IPS-18c (cell line): Measurements from ENCODE around the gene TEDDM1.

ENCODE experiments used
- H3K4me3 ChIP-seq: 2 replicates; pipeline ENCODE4 v1.7.0; 2013; ENCODE audit warnings: low read depth, mild to moderate bottlenecking, low read length, moderate library complexity; ENCODE audit not compliant: insufficient read depth
- H3K9me3 ChIP-seq: one replicate; pipeline ENCODE4 v1.6.1; 2013; ENCODE audit warnings: mild to moderate bottlenecking, low read length, moderate library complexity; ENCODE audit not compliant: control insufficient read depth, insufficient read depth

Gene TEDDM1

GRCh38 chr1:182410620-182411273 lies 10.3 kb upstream of the TEDDM1 start:
- H3K4me3 ChIP-seq = no peak overlapping the region
- no peaks in the 10 kb centered on the region for H3K9me3 ChIP-seq

GRCh38 chr1:182410138-182410537 lies 9.7 kb upstream of the TEDDM1 start:
- Histone ChIP-seq H3K4me3 (no peak overlapping the region), H3K9me3 (no peaks in the 10 kb centered on the region)

DNA sequence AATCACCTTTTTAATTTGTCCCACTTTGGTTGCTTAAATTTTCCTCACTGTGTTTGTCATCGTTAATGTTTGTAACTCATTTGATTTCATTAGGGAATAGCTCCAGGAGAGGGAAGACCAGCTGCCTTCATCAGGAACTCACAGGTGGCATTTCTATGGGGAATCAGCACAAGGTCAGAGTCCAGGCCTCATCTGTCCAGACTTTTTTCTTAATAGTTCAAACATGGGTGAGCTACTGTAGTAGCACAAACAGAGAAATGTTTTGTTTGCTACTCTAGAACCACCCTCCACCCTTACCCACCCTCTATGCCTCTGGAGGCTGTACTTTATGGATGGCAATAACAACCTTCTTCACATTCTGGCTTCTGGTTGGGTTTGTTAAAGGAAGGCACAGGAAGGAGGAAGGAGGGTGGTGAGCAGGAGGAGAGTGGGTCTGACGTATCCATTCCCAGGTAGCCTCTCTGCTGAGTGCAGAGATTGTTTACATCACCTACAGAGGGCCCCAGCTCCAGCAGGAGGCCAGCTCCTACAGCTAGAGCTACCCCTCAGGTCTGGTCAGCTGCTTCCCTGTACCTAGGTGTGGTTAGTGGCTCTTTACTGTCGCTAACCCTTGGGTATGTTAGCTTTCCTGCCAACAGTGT lies 8.1 kb upstream of the TEDDM1 start:
- Histone ChIP-seq H3K9me3 (no peaks in the 10 kb centered on the region), H3K4me3 (no peak overlapping the region)

DNA sequence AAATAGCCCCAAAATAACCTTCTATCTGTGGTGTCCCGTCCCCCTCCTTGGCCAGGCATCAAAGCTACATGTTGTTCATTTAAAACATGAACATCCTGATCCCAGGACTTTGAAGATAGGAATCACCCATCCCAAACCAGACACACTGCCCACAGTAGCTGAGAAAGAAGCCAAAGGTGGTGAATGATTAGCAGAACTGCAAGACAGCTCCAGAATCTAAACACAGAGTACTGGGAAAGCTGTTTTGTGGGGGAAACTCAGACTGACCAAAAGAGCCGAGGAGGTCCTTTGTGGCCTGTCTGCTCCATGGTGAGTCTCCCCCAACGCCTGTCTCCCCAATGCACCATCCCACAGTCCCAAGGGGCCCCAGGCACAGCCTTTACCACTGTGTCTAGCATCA lies 7.3 kb upstream of the TEDDM1 start:
- no peak overlapping the region for H3K4me3 ChIP-seq

DNA sequence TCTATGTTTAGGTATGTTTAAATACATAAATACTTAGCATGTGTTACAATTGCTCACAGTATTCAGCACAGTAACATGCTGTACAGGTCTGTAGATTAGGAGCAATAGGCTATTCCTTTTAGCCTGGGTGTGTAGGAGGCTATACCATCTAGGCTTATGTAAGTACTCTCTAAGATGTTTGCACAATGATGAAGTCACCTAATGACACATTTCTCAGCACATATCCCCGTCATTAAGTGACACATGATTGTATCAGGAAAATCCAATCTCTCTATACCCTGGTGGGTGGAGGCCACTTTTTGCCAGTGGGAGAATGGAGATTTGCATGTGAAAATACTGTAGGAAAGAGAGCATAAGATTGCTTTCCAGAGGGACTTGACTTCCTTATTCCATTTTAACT lies 5.5 kb upstream of the TEDDM1 start:
- H3K4me3 ChIP-seq = no peak overlapping the region
- no peaks in the 10 kb centered on the region for H3K9me3 ChIP-seq

More for the DNA sequence above, 7.3 kb upstream of the TEDDM1 start:
- H3K9me3 ChIP-seq = no peaks in the 10 kb centered on the region

GRCh38 chr1:182405578-182405977 lies 5.1 kb upstream of the TEDDM1 start:
- Histone ChIP-seq H3K9me3 (no peaks in the 10 kb centered on the region), H3K4me3 (no peak overlapping the region)

- no peaks in the 10 kb centered on the region for H3K9me3 ChIP-seq
- H3K4me3 ChIP-seq = no peak overlapping the region
Measured at GRCh38 chr1:182404781-182405180, 4.3 kb upstream of the TEDDM1 start.

GRCh38 chr1:182397653-182398393 lies 2.6 kb downstream of the TEDDM1 start:
- Histone ChIP-seq H3K9me3 (no peaks in the 10 kb centered on the region), H3K4me3 (no peak overlapping the region)

DNA sequence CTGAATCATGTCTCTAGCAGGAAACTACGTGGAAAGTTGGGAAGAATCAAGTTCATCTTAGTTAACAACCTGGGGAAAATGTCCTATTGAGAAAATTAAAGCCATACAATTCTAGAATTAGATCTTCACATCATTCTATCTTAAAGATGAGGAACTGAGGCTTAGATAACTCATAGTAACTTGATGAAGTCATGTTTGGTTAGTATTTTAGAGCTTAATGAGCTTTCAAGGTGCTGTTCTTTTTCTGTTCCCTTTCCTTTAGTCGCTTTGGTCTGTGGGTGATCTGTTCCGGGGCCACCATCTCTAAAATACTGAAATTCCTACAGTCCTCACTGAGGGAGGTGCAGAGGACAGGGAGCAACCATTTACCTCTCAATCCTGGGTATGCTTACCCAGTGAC lies 4.6 kb downstream of the TEDDM1 start:
- no peak overlapping the region for H3K4me3 ChIP-seq

DNA sequence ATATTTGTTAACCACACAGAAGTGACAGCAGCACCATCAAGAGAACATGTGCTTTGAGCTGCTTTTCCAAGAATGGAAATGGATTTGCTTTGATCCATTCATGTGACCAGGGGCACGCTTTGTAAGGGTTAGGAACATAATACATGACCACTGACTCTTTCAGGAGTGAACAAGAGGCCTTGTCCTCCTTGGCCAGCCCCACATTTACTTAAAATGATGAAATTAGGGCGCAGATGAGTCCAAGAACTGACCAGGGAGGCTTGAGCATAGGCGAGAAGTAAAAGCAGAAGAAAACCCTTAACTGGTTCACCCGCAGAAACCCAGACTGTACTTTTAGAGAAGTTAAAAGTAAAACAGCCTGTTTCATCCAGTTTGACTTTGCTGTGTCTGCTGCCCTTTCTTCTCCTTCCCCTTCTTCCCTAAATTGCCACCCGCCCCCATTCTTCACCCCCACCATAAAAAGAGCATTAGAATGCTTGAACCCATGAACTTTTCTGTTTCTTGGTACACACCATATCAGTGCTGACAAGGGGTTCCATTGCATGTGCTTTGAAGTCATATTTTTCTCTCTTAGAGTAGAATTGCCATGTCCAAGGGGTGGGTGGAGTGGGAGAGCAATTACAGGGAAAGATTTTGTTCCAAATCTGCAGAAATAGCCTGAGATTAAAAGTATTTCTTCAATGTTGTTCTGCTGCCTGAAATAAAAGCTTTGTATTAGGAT lies 6.3 kb downstream of the TEDDM1 start:
- Histone ChIP-seq H3K4me3 (no peak overlapping the region), H3K9me3 (no peaks in the 10 kb centered on the region)

More for the DNA sequence above, 4.6 kb downstream of the TEDDM1 start:
- no peaks in the 10 kb centered on the region for H3K9me3 ChIP-seq

DNA sequence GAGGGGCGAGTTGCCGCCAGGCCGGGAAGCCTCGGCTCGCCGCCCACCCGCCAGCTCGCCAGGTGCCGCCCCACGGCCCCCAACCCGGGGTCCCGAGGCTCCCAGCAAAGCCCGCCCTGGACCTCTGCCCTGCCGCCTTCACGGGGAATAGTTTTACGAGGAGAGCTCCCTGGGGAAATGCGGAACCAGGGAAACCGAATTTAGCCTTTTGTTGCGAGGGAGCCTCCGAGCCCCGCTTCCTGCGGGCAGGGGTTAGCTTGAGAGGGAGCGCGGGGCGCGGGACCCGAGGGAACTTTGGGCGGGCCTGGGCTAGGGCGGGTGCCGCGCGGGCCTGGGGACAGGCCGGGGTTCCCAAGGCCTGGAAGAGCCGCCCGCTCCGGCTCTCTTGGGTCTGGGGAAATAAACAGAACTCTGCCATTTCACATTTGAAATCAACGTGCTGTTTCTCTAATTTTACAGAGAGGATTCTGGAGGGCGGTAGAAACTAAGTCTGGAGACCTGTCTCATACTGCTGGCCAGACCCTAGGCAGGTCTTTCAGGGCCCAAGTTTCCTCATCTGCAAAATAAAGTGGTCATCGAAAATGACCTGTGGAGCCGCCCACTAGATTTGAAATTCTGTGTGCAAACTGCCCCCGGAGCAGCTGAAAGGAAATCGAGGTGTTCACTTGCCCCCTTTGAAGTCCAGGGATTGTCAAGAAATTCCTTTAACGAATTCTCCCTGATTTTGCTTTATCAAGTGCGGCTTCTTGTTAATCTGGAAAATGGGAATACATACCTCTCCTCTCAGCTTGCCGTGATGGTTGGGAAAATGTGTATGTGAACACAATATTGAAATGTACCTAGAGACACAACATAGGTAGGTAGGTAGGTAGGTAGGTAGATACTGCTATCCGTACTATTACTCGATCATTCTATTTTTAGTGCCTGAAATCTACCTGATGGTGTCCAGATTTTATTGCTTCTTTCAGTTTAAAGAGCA lies 8.1 kb downstream of the TEDDM1 start:
- no peaks in the 10 kb centered on the region for H3K9me3 ChIP-seq
- peak overlapping the region; percentile 72 for H3K4me3 ChIP-seq

GRCh38 chr1:182391362-182392049 lies 9.0 kb downstream of the TEDDM1 start, which contains the start of gene GLUL:
Gene GLUL (minus strand): TSS chr1:182391790. CDS start chr1:182388737, 3,053 bp downstream.
- Histone ChIP-seq H3K9me3 (no peaks in the 10 kb centered on the region), H3K4me3 (peak within 1 kb of the TSS; percentile 88)

- peak overlapping the region; percentile 88 for H3K4me3 ChIP-seq
- H3K9me3 ChIP-seq = no peaks in the 10 kb centered on the region
Measured at GRCh38 chr1:182391028-182391361, 9.5 kb downstream of the TEDDM1 start.

DNA sequence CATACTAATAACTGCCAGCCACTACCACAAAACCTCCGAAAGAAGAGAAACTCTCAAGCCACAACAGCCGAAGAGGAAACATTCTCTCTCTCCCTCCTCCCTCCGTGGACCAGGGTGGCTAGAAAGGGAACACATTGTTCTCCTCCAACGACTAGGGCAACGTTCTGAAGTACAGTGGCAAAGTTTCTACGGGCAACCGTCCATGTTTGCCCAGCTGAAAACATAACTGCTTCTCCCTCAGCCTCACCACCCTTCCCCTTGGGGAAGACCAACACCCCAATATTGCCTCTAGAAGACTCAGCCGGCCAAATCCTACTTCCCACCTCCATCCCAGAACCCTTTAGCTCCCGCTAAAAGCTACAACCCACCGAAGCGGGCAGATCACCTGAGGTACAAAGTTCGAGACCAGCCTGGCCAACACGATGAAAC lies 10.8 kb downstream of the TEDDM1 start:
- Histone ChIP-seq H3K9me3 (no peaks in the 10 kb centered on the region), H3K4me3 (peak overlapping the region; percentile 88)

DNA sequence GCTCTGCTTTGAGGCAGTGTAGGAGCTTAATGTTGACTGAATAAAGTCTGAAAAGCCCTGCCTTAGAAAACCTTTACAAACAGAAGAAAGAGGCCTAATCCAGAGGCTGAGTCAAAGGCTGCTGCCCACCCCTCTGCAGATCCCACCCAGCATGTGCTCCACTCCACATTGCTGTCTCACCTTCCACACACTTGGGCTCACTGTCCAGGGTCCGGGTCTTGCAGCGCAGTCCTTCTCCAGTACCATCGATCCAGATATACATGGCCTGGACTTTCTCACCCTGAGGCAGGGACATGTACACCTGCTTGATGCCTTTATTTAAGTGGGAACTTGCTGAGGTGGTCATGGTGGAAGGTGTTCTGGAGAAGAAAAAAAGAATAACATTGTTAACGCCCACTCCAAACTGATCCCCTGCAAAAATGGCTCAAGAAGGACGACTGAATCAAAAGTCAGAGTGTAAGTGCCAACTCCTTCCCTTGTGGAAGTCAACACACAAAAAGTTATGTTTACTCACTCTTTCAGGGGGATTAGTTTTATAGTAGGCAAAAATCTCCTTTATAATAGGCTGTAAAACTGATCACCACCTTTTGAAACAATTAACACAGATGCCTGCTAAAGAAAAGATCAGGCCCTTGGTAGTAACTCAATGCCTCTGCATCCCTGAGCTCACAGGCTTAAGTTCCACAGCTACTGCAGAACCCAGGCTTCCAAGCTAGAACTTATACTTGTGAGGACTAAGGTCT lies 11.9 kb downstream of the TEDDM1 start:
- Histone ChIP-seq H3K4me3 (peak overlapping the region; percentile 88; the same call in 1 of the 2 replicates), H3K9me3 (no peaks in the 10 kb centered on the region)
